Measurements from ENCODE around the gene IL6R.
"Not testable (repeated sequence)": the region's sequence is repeated elsewhere in the genome, so short reads cannot be mapped to it uniquely, and the experiment has no call there.

The IL6R gene

GRCh38 chr1:154407198-154408091 is 2.3 kb downstream of the IL6R start:
- peak; percentile 95 for DNase-seq

- peak; percentile 52 for DNase-seq
Measured at GRCh38 chr1:154408174-154408777, 3.1 kb downstream of the IL6R start.

DNA sequence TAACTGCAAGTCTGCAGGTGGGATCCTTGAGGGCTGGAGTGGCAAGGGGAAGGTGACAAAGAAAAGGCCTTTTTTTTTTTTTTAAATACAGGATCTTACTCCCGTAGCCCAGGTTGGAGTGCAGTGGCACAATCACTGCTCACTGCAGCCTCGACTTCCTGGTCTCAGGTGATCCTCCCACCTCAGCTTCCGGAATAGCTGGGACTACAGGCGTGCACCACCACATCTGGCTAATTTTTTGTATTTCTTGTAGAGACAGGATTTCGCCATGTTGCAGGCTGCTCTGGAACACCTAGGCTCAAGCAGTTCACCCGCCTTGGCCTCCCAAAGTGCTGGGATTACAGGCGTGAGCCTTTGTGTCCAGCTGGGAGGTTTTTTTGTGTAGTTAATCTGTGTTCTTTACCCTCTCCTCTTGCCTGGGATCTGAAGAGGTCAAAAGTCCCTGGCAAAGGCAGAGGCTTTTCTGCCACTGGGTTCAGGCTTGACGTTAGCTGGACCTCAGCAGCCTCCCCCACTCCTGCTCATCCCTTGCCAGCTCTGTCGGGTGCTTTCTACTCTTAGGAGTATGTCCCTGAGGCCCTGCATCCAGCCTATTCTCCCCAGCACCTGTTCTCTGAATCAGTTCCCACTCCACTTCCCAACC is 5.2 kb downstream of the IL6R start:
- DNase-seq: no peak

- no peak for DNase-seq
Measured at GRCh38 chr1:154411525-154411924, 6.4 kb downstream of the IL6R start.

DNA sequence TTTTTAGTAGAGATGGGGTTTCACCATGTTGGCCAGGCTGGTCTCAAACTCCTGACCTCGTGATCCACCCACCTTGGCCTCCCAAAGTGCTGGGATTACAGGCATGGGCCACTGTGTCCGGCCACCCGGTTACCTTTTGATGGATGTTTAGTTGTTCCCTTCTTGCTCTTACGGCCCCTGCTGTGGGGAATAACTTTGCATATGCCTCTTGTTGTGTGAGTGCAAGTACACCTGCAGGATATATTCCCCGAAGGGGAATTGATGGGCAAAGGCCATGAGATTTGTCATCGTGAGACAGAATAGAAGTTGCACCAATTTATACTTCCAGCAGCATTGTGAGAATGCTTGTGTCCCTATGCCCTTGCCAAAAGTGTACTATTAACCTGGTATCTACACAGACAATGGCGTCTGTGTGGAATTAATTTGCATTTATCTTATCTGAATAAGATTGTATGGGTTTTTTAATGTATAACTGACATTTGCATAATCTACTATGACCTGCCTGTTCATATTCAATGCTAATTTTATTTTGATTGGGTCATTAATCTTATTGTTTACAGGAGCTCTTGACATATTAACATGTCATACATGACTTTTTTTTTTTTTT is 8.1 kb downstream of the IL6R start:
- no peak for DNase-seq

DNA sequence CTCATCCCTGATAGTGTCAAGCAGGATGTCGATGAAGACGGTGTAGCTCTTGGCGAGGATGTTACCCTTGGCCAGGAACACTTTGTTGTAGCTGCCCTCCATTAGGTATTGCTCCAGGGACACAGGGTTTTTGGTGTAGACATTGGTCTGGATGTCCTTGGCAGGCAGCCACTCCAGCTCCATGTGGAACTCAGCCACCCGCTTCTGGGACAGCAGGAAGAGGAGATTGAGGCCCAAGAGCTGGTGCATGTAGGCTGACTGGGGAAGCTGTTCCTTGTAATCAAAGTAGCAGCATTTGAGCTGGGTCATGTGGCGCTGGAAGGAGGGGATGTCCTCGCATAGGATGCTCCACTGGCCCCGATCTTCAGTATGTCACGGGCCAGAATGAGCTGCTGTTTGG is 9.5 kb downstream of the IL6R start:
- DNase-seq: no peak

GRCh38 chr1:154416471-154417337 is 11.6 kb downstream of the IL6R start:
- no peak for DNase-seq

DNA sequence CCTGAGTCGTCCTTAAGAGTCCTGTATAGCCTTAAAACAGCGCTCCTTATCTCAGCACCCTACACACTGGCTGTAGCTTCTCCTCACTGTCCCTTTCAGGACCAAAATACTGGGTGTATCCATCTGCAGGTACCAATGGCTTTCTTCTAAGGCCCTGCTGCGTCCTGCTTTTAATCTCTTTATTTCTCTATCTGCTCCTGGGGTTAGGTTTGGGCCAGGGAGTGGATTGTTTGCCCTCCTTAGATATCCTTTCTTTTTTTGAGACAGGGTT is 12.1 kb downstream of the IL6R start:
- DNase-seq: no peak

DNA sequence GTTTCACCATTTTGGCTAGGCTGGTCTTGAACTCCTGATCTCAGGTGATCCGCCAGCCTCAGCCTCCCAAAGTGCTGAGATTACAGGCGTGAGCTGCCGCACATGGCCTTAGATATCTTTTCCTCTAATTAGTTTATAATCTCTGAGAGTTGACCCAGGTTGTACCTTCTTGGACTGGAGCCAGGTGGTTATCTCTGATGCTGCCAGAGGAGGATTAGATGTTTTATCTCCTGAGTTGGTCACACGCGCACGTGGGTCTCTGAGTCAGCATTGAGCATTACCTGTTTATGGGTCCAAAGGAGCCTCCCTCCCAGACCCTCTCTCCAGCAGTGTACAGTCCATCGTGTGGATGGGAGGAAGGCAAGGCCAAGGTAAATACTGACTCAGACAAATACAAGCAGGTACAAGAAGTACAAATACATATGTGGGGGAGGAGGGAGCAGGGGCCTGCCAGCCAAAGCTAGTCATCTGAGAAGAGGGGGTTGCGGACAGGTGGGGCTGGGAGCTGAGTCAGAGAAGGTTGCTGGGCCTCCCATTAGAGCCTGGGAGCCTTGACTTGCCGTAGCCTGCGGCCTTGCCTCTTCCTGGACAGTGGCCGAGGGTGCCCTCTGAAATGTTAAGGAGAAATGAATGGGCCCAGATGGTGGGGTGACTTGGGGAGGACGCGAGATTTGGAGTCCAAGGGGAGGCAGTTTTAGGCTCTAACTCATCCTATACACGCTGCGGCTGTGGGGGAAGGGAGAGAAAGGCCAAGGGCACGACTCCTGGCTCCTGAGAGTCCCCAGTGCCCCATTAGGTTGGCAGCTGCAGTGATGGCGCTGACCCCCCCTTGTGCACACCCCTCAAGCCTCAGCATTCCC is 13.1 kb downstream of the IL6R start:
- no peak for DNase-seq

GRCh38 chr1:154418923-154419619 is 13.9 kb downstream of the IL6R start:
- peak; percentile 52 for DNase-seq

DNA sequence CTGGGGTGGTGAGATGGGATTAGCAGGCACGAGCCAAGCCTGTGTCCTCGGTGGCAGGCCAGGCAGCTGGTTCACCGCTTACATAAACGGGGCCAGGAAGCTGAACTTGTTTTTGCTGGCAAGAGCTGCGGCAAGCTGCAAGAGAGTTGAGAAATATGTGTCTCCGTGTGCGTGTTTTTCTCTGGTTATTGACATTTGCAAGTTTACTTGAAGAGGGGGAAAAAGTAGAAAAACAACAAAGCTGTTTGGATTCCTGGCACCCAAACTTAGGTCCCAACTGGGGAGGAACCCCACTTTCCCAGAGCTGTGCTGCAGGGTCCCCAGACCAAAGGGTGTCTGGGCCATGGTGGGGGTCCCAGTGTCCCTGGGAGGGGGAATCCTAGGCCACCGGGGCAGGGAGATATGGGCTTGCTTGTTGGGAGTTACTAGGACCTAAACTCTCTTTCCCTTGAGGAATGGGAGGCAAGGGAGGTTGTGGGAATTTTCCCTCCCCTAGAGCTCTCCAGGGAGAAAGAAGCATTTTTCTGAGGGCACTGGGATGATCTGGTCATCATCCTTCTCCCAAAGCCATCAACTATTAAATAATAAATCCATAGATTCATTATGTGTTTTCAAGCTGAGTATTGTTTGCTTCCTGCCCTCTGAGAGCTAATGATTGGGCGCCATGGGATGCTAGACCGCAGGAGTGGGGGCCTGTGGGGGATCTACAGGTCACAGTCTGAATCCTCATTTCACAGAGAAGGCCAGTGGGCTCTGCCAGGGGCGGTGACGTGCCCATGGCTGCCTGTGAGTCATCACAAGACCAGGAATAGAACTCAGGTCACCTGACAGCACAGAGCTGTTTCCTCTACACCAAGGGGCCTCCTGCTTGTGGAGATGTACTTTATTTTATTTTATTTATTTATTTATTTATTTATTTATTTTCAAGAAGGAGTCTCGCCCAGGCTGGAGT is 14.8 kb downstream of the IL6R start:
- peak; percentile 92 for DNase-seq

- no peak for DNase-seq
Measured at GRCh38 chr1:154420961-154421924, 16.1 kb downstream of the IL6R start.

GRCh38 chr1:154422049-154422448 is 16.9 kb downstream of the IL6R start:
- not testable (repeated sequence) for DNase-seq

DNA sequence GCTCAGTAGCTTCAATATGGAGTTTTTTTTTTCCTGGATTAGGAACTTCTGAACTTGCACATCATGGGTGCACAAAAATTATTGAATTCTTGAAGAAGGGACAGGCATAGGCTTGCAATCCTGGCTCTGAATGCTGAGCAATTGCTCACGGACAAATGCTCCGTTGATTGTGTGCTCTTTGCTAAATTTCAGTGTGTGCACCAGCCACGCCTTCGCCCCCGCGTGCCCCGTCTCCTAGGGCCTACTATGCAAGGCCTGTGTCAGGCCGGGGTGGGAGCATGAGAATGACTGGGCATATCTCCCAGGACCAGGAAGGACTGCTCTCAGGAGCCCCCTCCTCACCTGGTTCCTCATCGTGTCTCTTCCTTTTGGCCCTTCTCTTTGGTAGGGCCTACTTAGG is 17.4 kb downstream of the IL6R start:
- DNase-seq: no peak

DNA sequence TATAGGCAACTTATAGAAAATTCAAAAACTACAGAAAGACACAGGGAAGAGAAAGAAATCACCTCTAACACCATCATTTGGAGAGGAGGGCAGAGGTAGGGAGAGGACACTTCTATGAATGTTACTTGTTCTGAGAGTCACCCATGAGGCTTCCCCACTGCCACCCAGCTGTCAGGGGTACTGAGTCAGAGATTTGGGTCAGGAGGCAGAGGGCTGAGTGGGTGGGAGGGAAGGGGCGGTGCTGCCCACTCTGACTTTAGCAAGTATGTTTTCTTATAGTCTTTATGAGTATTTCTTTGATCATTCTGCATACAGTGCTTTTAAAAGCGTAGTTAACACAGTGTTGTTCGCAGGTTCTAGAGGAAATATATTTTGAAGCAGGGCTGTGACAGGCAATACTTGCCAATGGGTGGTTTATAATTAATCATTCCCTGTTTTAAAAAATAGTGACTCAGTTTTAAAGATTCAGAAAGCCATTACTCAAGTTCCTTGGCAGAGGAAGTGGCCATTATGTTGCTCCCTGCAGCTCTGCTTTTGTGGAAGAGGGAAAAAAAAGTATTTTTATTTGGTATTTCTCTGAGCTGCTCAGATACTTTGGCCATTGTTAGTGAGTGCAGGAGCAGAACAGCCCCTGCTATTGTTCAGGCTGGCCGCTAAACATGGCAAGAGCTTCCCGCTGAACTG is 18.3 kb downstream of the IL6R start:
- DNase-seq: peak; percentile 77

- no peak for DNase-seq
Measured at GRCh38 chr1:154423988-154424326, 18.8 kb downstream of the IL6R start.

DNA sequence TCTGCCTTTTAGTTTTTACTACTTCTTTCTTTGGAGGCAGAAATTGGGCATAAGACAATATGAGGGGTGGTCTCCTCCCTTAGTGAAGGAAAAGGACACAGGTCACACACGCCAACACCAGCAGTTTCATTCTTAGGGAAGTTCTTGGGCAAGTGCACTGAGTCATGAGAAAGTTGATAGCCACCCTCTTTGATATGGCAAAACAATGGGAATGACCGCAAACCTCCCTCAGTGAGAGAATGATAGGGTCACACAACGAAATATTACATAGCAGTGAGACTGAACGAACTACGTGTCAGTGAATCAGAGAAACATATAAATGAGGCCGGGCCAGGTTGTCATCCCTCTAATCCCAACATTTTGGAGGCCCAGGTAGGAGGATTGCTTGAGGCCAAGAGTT is 20.0 kb downstream of the IL6R start:
- peak; percentile 83 for DNase-seq

Data from suppressor macrophage treated with lipopolysaccharide for 4 hours (primary cell).